Testis (tissue), 2 donors: Measurements from ENCODE around the gene CMTR1.

ENCODE experiments used
- POLR2A ChIP-seq: fragments of 450-650 bp; IDR thresholded peaks from one replicate; pipeline ENCODE4 v1.6.1; 2017; ENCODE audit warnings: antibody characterized with exemption, mild to moderate bottlenecking, moderate library complexity
- TF ChIP-seq, protein P1 (sequence below), 3 experiments: fragments of 450-650 bp in 2 of 3; fragments of 200-600 bp in 1 of 3; sonication (generic) in 1 of 3; IDR thresholded peaks; one replicate each; pipeline ENCODE4 v1.5.1; 2016 to 2019; ENCODE audit warnings: antibody characterized with exemption in 3 of 3, mild to moderate bottlenecking in 2 of 3, moderate library complexity in 1 of 3

DNA sequence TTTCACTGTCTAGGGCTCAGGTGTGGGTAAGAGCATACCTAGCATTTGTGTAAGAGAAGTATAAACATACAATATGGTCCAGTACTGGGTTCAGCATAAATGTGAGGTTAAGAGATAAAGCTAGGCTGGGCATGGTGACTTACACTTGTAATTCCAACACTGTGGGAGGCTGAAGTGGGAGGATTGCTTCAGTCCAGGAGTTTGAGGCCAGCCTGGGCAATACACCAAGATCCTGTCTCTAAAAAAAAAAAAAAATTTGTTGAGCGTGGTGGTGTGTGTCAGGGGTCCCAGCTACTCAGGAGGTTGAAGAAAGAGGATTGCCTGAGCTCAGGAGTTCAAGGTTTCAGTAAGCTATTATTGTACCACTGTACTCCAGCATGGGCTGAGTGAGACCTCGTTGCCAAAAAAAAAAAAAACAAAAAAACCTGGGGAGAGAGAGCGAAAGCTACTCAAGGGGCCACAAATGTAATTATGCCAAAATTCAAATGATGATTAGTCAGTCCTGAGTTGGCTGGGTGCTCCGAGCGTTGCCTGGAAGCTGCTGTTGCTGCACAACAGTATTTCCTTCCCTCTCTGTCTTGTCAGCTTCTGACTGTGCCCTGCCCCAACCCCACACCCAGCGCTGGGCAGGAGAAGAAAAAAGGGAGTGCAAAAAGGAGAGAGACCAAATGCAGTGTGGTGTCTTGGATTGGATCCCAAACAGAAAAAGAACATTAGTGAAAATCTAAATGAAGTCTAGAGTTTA lies 24.0 kb downstream of the CMTR1 start:
- TF ChIP-seq, protein P1, sequence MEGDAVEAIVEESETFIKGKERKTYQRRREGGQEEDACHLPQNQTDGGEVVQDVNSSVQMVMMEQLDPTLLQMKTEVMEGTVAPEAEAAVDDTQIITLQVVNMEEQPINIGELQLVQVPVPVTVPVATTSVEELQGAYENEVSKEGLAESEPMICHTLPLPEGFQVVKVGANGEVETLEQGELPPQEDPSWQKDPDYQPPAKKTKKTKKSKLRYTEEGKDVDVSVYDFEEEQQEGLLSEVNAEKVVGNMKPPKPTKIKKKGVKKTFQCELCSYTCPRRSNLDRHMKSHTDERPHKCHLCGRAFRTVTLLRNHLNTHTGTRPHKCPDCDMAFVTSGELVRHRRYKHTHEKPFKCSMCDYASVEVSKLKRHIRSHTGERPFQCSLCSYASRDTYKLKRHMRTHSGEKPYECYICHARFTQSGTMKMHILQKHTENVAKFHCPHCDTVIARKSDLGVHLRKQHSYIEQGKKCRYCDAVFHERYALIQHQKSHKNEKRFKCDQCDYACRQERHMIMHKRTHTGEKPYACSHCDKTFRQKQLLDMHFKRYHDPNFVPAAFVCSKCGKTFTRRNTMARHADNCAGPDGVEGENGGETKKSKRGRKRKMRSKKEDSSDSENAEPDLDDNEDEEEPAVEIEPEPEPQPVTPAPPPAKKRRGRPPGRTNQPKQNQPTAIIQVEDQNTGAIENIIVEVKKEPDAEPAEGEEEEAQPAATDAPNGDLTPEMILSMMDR (IDR thresholded peaks at IDR 0.05), result no peak
- TF ChIP-seq POLR2A, result no peak
